Measurements from ENCODE around the gene CFAP100. TPM values are rescaled to one million over a fixed set of nuclear protein-coding genes. Genes with fewer than 3 reads are reported as not detected.

The CFAP100 gene
- total and polyA plus RNA-seq, 10 of the 15 experiments (the other 5 are each of a cell fraction or from before 2014, with no cell fraction given) = 0.04 to 0.27 TPM; not detected in 8

- BruUV-seq (replicated peaks) = no TSS peak
- POLR2A ChIA-PET = no interaction called here
- CTCF ChIA-PET = no interaction called here
Observed at GRCh38 chr3:126398423-126399350, 4.0 kb downstream of the CFAP100 start.

More at GRCh38 chr3:126398423-126399350, 4.0 kb downstream of the CFAP100 start:
- in situ Hi-C loops (cut with MboI) = loop anchor here (10.0 to 25.0 kb wide), 2 partner anchors 111 to 264 kb away; no protein-coding TSS in a partner anchor
- Histone ChIP-seq H3K36me3 (ENCODE audit: control insufficient read depth in 2 of 2, insufficient read depth in 2 of 2, low read length in 1 of 2) (no peaks in the 10 kb centered on the region), H3K79me2 (ENCODE audit: control insufficient read depth, insufficient read depth, low read length) (no peaks in the 10 kb centered on the region), H3K4me2 (ENCODE audit: control insufficient read depth, insufficient read depth) (no peak overlapping the region), H3K27ac (ENCODE audit: control insufficient read depth, insufficient read depth) (no peak overlapping the region; the same call in 1 of the 2 replicates), H3K9me3 (replicated peaks; ENCODE audit: control insufficient read depth, insufficient read depth, low read length) (peaks cover 3% of the 10 kb centered on the region; the same call in 1 of the 3 replicates), H3K27me3 (replicated peaks in 1 of 2; ENCODE audit: control insufficient read depth in 2 of 2, insufficient read depth in 2 of 2, low read length in 1 of 2) (no peaks in the 10 kb centered on the region; a peak in 1 of 4 replicates), H3K9ac (ENCODE audit: control insufficient read depth, insufficient read depth, low read length) (no peak overlapping the region), H3K4me3 (no peak overlapping the region), H3K4me1 (ENCODE audit: control insufficient read depth, insufficient read depth, low read length) (peaks cover 8% of the 10 kb centered on the region; the same call in 1 of the 2 replicates), H4K20me1 (ENCODE audit: control insufficient read depth, insufficient read depth) (no peaks in the 10 kb centered on the region), H2AFZ (ENCODE audit: control insufficient read depth, low read depth, low read length) (no peak overlapping the region)
- FAIRE-seq = no peak
- intact Hi-C loops (cut with micrococcal nuclease; ENCODE audit: unreplicated experiment) = no loop called here
- RAD21 ChIA-PET (ENCODE audit: unreplicated experiment) = no interaction called here
- ATAC-seq = no peak
- DNase-seq (ENCODE audit: low read depth, low spot score) = no peak
- no peak for TF ChIP-seq POLR2AphosphoS5 (IDR thresholded peaks at IDR 0.05; ENCODE audit: low read length)
- TF ChIP-seq CBFB (IDR thresholded peaks at IDR 0.05; ENCODE audit: low read depth) = no peak
- no peak for TF ChIP-seq CBX5 (IDR thresholded peaks at IDR 0.05; ENCODE audit: low read depth)
- TF ChIP-seq NRF1 (conservative IDR thresholded peaks at IDR 0.05; ENCODE audit: low read depth, low read length) = no peak
- TF ChIP-seq, protein P1, sequence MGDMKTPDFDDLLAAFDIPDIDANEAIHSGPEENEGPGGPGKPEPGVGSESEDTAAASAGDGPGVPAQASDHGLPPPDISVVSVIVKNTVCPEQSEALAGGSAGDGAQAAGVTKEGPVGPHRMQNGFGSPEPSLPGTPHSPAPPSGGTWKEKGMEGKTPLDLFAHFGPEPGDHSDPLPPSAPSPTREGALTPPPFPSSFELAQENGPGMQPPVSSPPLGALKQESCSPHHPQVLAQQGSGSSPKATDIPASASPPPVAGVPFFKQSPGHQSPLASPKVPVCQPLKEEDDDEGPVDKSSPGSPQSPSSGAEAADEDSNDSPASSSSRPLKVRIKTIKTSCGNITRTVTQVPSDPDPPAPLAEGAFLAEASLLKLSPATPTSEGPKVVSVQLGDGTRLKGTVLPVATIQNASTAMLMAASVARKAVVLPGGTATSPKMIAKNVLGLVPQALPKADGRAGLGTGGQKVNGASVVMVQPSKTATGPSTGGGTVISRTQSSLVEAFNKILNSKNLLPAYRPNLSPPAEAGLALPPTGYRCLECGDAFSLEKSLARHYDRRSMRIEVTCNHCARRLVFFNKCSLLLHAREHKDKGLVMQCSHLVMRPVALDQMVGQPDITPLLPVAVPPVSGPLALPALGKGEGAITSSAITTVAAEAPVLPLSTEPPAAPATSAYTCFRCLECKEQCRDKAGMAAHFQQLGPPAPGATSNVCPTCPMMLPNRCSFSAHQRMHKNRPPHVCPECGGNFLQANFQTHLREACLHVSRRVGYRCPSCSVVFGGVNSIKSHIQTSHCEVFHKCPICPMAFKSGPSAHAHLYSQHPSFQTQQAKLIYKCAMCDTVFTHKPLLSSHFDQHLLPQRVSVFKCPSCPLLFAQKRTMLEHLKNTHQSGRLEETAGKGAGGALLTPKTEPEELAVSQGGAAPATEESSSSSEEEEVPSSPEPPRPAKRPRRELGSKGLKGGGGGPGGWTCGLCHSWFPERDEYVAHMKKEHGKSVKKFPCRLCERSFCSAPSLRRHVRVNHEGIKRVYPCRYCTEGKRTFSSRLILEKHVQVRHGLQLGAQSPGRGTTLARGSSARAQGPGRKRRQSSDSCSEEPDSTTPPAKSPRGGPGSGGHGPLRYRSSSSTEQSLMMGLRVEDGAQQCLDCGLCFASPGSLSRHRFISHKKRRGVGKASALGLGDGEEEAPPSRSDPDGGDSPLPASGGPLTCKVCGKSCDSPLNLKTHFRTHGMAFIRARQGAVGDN (IDR thresholded peaks at IDR 0.05) = no peak
- SMC1A ChIA-PET (ENCODE audit: uncharacterized antibody, unreplicated experiment) = interaction anchor here (1.6 kb wide), 1 partner anchor 73 kb away, joined by 4 read pairs; no protein-coding TSS in a partner anchor
- WGBS (ENCODE audit: insufficient coverage, insufficient replicate concordance, low lambda C conversion rate, missing lambda C conversion rate) = 79% methylated on average over 13 of the region's 14 CpGs

All from GM12878 (cell line).